Suprapubic skin (tissue), 4 donors: ENCODE measurements around the gene DDX5. TPM values are rescaled to one million over a fixed set of nuclear protein-coding genes. Genes with fewer than 3 reads are reported as not detected.

Experiments
- DNase-seq, 2 donors: peaks; one replicate each; pipeline ENCODE4 v3.0.0-alpha.2; 2019; ENCODE audit warnings: low spot score in 2 of 2
- H3K27ac ChIP-seq: fragments of 200-600 bp; sonication (generic); one replicate; pipeline ENCODE4 v1.5.1; 2019
- H3K27me3 ChIP-seq: fragments of 200-600 bp; sonication (generic); one replicate; pipeline ENCODE4 v1.5.1; 2019
- H3K36me3 ChIP-seq: fragments of 200-600 bp; sonication (generic); one replicate; pipeline ENCODE4 v1.5.1; 2019
- H3K4me1 ChIP-seq: fragments of 200-600 bp; sonication (generic); one replicate; pipeline ENCODE4 v1.5.1; 2019
- H3K4me3 ChIP-seq: fragments of 200-600 bp; sonication (generic); one replicate; pipeline ENCODE4 v1.5.1; 2019; ENCODE audit warnings: mild to moderate bottlenecking
- H3K9me3 ChIP-seq: fragments of 200-600 bp; sonication (generic); one replicate; pipeline ENCODE4 v1.5.1; 2019
- CTCF ChIP-seq, 2 donors: fragments of 200-600 bp in 1 of 2; fragments of 450-650 bp in 1 of 2; sonication (generic) in 1 of 2; IDR thresholded peaks; one replicate each; pipeline ENCODE4 v1.5.1; 2016 to 2019; ENCODE audit warnings: antibody characterized with exemption in 2 of 2, mild to moderate bottlenecking in 1 of 2, moderate library complexity in 1 of 2
- EP300 ChIP-seq: sonication (generic); formaldehyde crosslinking; IDR thresholded peaks from one replicate; pipeline ENCODE4 v1.6.1; 2017; ENCODE audit warnings: antibody characterized with exemption
- POLR2A ChIP-seq, 2 donors: fragments of 450-650 bp; IDR thresholded peaks; one replicate each; pipeline ENCODE4 v1.6.1; 2017; ENCODE audit warnings: antibody characterized with exemption in 2 of 2, mild to moderate bottlenecking in 2 of 2, moderate library complexity in 2 of 2
- POLR2AphosphoS5 ChIP-seq, 3 donors: sonication (generic); formaldehyde crosslinking; IDR thresholded peaks; one replicate each; pipeline ENCODE4 v1.6.1; 2017; ENCODE audit warnings: antibody characterized with exemption in 3 of 3
- WGBS: methylation state at CpG from one replicate; pipeline ENCODE4 v1.1.5; 2018; 5-methylcytosine and 5-hydroxymethylcytosine counted together
- total RNA-seq, 4 donors: library from RNA; depleted of rRNA; stranded (reverse); fragments of >200 nt; gene quantifications; one replicate each; pipeline ENCODE4 v1.1.0, GENCODE V29; 2016

Gene DDX5
- total RNA-seq, 4 donors from 2014 or later: 532 to 1,402 (median 922) TPM

DNA sequence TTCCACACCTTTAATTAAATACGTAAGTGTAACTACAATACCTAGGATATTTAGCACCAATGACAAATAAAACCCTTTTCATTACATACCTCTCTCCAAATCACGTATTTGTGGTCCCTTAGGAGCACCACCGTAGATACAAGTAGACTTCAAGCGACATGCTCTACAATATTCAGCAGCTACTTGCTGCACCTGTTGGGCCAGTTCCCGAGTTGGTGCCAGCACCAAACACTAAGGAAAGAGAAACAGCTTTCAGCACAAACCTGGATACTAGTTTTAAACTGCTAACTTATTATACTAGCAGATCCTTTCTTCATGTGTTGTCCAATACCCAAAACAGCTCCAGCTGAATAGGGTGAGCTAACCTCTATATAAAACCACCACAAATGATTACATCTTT is 2.7 kb downstream of the DDX5 start:
- Histone ChIP-seq H3K4me1 (peaks cover 71% of the 10 kb centered on the region), H3K27ac (no peak overlapping the region), H3K4me3 (peak overlapping the region; percentile 93), H3K36me3 (peaks cover 63% of the 10 kb centered on the region), H3K27me3 (no peaks in the 10 kb centered on the region), H3K9me3 (no peaks in the 10 kb centered on the region)
- TF ChIP-seq POLR2AphosphoS5 (IDR thresholded peaks at IDR 0.05) (no peak), POLR2A (IDR thresholded peaks at IDR 0.05) (no peak), CTCF (IDR thresholded peaks at IDR 0.05) (no peak), EP300 (no peak)
- WGBS: 47% methylated on average over 5 of the region's 5 CpGs
- DNase-seq: no peak

DNA sequence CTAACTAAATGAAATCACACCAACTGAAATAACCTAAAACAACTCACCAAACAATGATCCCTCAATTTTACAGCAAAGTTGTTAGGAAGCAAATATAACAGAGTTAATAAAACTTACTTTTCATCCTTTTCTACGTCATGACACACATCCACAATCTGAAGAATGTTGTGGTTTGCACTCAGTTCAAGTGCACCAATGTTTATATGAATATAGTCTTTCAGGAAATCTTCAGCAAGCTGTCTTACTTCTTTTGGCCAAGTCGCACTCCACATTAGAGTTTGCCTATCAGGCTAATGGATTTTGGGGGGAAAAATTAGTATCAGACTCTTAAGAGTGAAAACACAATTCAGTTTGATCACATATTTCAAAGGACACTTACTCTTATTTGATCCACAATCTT is 3.3 kb downstream of the DDX5 start:
- 73% methylated on average over 2 of the region's 2 CpGs for WGBS
- Histone ChIP-seq H3K27me3 (no peaks in the 10 kb centered on the region), H3K4me1 (peaks cover 69% of the 10 kb centered on the region), H3K4me3 (peak overlapping the region; percentile 93), H3K36me3 (peaks cover 64% of the 10 kb centered on the region), H3K9me3 (no peaks in the 10 kb centered on the region), H3K27ac (peak overlapping the region; percentile 10)
- no peak for DNase-seq
- TF ChIP-seq EP300: no peak
- no peak for TF ChIP-seq POLR2AphosphoS5 (IDR thresholded peaks at IDR 0.05)
- no peak for TF ChIP-seq POLR2A (IDR thresholded peaks at IDR 0.05)
- TF ChIP-seq CTCF (IDR thresholded peaks at IDR 0.05): no peak

- peak overlapping the region; percentile 5 for H3K4me3 ChIP-seq
Observed at GRCh38 chr17:64502021-64502420, 4.1 kb downstream of the DDX5 start.

DNA sequence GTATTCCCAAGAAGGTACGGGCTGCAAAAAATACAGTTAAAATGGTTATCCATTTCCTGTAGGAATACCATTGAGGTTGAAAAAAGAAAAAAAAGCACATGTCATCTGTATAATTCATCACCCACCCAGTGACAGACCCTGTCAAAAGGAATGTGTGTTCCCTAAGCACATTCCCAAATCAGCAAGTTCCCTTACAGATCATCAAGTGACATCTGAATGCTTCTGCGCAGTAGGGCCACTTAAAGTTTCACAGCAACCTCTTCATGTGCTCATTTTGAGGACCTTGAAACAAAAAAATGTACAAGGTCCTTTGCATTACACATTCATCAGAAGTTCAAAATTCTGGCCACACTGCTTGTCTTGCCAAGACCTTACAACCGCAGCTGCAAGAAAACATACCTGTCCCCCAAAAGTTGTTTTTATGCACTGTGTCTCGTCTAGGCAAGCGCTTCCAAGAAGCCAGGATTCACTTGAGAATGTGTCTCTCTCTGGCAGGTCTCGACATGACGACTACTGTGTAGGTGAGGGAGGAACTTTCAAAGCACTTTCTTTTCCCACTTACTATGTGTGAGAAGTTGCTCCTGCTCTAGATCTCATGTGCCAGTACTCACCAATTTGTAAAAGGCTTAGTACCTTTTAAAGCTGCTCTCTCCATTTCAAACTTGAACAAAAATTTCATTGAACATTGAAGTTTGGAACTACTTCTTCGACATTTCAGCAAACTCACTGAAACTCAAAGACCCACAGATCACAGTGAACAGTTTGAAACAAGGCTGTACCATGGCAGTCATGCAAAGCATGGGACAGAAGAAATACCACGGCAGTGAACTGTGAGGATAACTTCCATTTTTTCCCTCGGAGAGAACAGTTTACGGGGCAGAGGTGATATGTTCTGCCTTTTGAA is 5.0 kb downstream of the DDX5 start:
- H3K4me1 ChIP-seq: peaks cover 78% of the 10 kb centered on the region
- peak overlapping the region; percentile 5 for H3K4me3 ChIP-seq
- no peak for DNase-seq
- no peaks in the 10 kb centered on the region for H3K27me3 ChIP-seq
- no peak overlapping the region for H3K27ac ChIP-seq
- TF ChIP-seq POLR2AphosphoS5 (IDR thresholded peaks at IDR 0.05) (no peak), EP300 (no peak), POLR2A (IDR thresholded peaks at IDR 0.05) (no peak), CTCF (IDR thresholded peaks at IDR 0.05) (no peak)
- H3K9me3 ChIP-seq: no peaks in the 10 kb centered on the region
- 56% methylated on average over 11 of the region's 11 CpGs for WGBS
- peaks cover 64% of the 10 kb centered on the region for H3K36me3 ChIP-seq

More at GRCh38 chr17:64502021-64502420, 4.1 kb downstream of the DDX5 start:
- Histone ChIP-seq H3K4me1 (peaks cover 74% of the 10 kb centered on the region), H3K36me3 (peaks cover 64% of the 10 kb centered on the region), H3K27me3 (no peaks in the 10 kb centered on the region), H3K27ac (no peak overlapping the region), H3K9me3 (no peaks in the 10 kb centered on the region)
- no peak for TF ChIP-seq CTCF (IDR thresholded peaks at IDR 0.05)
- peak in 1 of 3 donors; percentile 6 for TF ChIP-seq POLR2AphosphoS5 (IDR thresholded peaks at IDR 0.05)
- TF ChIP-seq EP300: no peak
- WGBS: 83% methylated on average over 3 of the region's 3 CpGs
- no peak for DNase-seq

- TF ChIP-seq POLR2AphosphoS5 (IDR thresholded peaks at IDR 0.05) (peak in 1 of 3 donors; percentile 25), EP300 (no peak)
- no peak overlapping the region for H3K27ac ChIP-seq
- DNase-seq: no peak
- H3K9me3 ChIP-seq: no peaks in the 10 kb centered on the region
- WGBS: 87% methylated on average over 8 of the region's 8 CpGs
- H3K4me1 ChIP-seq: peaks cover 84% of the 10 kb centered on the region
- no peak overlapping the region for H3K4me3 ChIP-seq
- H3K36me3 ChIP-seq: peaks cover 64% of the 10 kb centered on the region
- no peaks in the 10 kb centered on the region for H3K27me3 ChIP-seq
Observed at GRCh38 chr17:64500487-64500859, 5.6 kb downstream of the DDX5 start.
